ENCODE results near the gene ANXA7. TPM values are rescaled to one million over a fixed set of nuclear protein-coding genes. Genes with fewer than 3 reads are reported as not detected.

The ANXA7 gene
- total RNA-seq, 1 donor, result 158 TPM

- DNase-seq (ENCODE audit: low read depth), result no peak
- H3K4me3 ChIP-seq (ENCODE audit: low read depth, low read length), result no peak overlapping the region
- TF ChIP-seq, protein P1, sequence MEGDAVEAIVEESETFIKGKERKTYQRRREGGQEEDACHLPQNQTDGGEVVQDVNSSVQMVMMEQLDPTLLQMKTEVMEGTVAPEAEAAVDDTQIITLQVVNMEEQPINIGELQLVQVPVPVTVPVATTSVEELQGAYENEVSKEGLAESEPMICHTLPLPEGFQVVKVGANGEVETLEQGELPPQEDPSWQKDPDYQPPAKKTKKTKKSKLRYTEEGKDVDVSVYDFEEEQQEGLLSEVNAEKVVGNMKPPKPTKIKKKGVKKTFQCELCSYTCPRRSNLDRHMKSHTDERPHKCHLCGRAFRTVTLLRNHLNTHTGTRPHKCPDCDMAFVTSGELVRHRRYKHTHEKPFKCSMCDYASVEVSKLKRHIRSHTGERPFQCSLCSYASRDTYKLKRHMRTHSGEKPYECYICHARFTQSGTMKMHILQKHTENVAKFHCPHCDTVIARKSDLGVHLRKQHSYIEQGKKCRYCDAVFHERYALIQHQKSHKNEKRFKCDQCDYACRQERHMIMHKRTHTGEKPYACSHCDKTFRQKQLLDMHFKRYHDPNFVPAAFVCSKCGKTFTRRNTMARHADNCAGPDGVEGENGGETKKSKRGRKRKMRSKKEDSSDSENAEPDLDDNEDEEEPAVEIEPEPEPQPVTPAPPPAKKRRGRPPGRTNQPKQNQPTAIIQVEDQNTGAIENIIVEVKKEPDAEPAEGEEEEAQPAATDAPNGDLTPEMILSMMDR (IDR thresholded peaks at IDR 0.05; ENCODE audit: insufficient read depth, low read length), result no peak
Observed at GRCh38 chr10:73426318-73426717, 12.5 kb upstream of the ANXA7 start.

GRCh38 chr10:73424478-73424877 lies 10.6 kb upstream of the ANXA7 start:
- H3K4me3 ChIP-seq (ENCODE audit: low read depth, low read length), result no peak overlapping the region
- no peak for DNase-seq (ENCODE audit: low read depth)
- TF ChIP-seq, protein P1 (IDR thresholded peaks at IDR 0.05; ENCODE audit: insufficient read depth, low read length), result no peak

- H3K4me3 ChIP-seq (ENCODE audit: low read depth, low read length), result no peak overlapping the region
- TF ChIP-seq, protein P1 (IDR thresholded peaks at IDR 0.05; ENCODE audit: insufficient read depth, low read length), result no peak
- DNase-seq (ENCODE audit: low read depth), result no peak
Observed at GRCh38 chr10:73423309-73423708, 9.5 kb upstream of the ANXA7 start.

GRCh38 chr10:73416571-73416970 lies 2.7 kb upstream of the ANXA7 start:
- no peak overlapping the region for H3K4me3 ChIP-seq (ENCODE audit: low read depth, low read length)
- TF ChIP-seq, protein P1 (IDR thresholded peaks at IDR 0.05; ENCODE audit: insufficient read depth, low read length), result no peak
- no peak for DNase-seq (ENCODE audit: low read depth)

- TF ChIP-seq, protein P1 (IDR thresholded peaks at IDR 0.05; ENCODE audit: insufficient read depth, low read length), result no peak
- no peak for DNase-seq (ENCODE audit: low read depth)
Observed at GRCh38 chr10:73414230-73414945, 530 bp upstream of the ANXA7 start.

GRCh38 chr10:73413108-73413527 lies 740 bp downstream of the ANXA7 start:
- peak overlapping the region; percentile 80 for H3K4me3 ChIP-seq (ENCODE audit: low read depth, low read length)
- DNase-seq (ENCODE audit: low read depth), result no peak
- TF ChIP-seq, protein P1 (IDR thresholded peaks at IDR 0.05; ENCODE audit: insufficient read depth, low read length), result no peak

More at GRCh38 chr10:73414230-73414945, 530 bp upstream of the ANXA7 start:
- H3K4me3 ChIP-seq (ENCODE audit: low read depth, low read length), result peak overlapping the region; percentile 80

DNA sequence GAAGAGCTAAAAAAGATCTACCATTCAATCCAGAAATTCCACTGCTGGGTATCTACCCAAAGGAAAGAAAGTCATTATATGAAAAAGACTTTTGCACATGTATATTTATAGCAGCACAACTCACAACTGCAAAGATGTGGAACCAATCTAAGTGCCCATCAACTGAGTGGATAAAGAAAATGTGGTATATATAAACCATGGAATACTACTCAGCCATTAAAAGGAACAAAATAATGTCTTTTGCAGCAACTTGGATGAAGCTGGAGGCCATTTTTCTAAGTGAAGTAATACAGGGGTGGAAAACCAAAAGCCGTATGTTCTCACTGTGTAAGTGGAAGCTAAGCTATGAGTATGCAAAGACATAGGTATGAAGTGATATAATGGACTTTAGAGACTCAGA lies 3.0 kb downstream of the ANXA7 start:
- TF ChIP-seq, protein P1 (IDR thresholded peaks at IDR 0.05; ENCODE audit: insufficient read depth, low read length), result no peak
- H3K4me3 ChIP-seq (ENCODE audit: low read depth, low read length), result no peak overlapping the region
- DNase-seq (ENCODE audit: low read depth), result no peak
